CD14-positive monocyte (primary cell): ENCODE measurements around the gene CORT. TPM values are rescaled to one million over a fixed set of nuclear protein-coding genes. Genes with fewer than 3 reads are reported as not detected.

Experiments
- DNase-seq, 3 donors: peaks; one replicate each; pipeline ENCODE4 v3.0.0-alpha.2; 2011 to 2022
- H2AFZ ChIP-seq: 2 replicates; pipeline ENCODE4 v1.6.0; 2012; ENCODE audit warnings: mild to moderate bottlenecking, low read depth, low read length, inconsistent platforms; ENCODE audit not compliant: insufficient read depth, poor library complexity, severe bottlenecking
- H3K27ac ChIP-seq, 2 donors: 1 replicate in 1 of 2; 2 replicates in 1 of 2; pipeline ENCODE4 v1.5.1; 2012 to 2013; ENCODE audit warnings: low read length in 2 of 2, control low read depth in 1 of 2, inconsistent platforms in 1 of 2, low read depth in 1 of 2, mild to moderate bottlenecking in 1 of 2
- H3K27me3 ChIP-seq, 2 donors: one replicate each; pipeline versions ENCODE4 v1.6.0 to v1.6.1; 2011 to 2013; ENCODE audit warnings: low read length in 2 of 2; ENCODE audit not compliant: control insufficient read depth in 2 of 2, insufficient read depth in 2 of 2
- H3K36me3 ChIP-seq, 2 donors: replicated peaks in 1 of 2; 1 replicate in 1 of 2; 2 replicates in 1 of 2; pipeline versions ENCODE4 v1.5.1 to v1.6.1; 2012 to 2013; ENCODE audit warnings: low read length in 2 of 2, control low read depth in 1 of 2, inconsistent platforms in 1 of 2, mild to moderate bottlenecking in 1 of 2; ENCODE audit not compliant: insufficient read depth in 2 of 2, control insufficient read depth in 1 of 2
- H3K4me1 ChIP-seq, 2 donors: 1 replicate in 1 of 2; 2 replicates in 1 of 2; pipeline versions ENCODE4 v1.5.1 to v1.6.1; 2012 to 2013; ENCODE audit warnings: low read length in 2 of 2, control low read depth in 1 of 2, inconsistent platforms in 1 of 2, mild to moderate bottlenecking in 1 of 2, moderate library complexity in 1 of 2; ENCODE audit not compliant: insufficient read depth in 2 of 2, control insufficient read depth in 1 of 2
- H3K4me2 ChIP-seq: replicated peaks from 2 replicates; pipeline ENCODE3; 2012; ENCODE audit warnings: low read length, moderate library complexity, mild to moderate bottlenecking; ENCODE audit not compliant: poor library complexity, severe bottlenecking; ENCODE audit errors: extremely low read depth
- H3K4me3 ChIP-seq, 3 experiments: fragments of 200-600 bp in 1 of 3; sonication (generic) in 1 of 3; replicated peaks in 1 of 3; 1 replicate in 2 of 3; 2 replicates in 1 of 3; pipeline ENCODE4 v1.5.1; 2011 to 2013; ENCODE audit warnings: low read length in 3 of 3, mild to moderate bottlenecking in 3 of 3, control low read depth in 2 of 3, low read depth in 2 of 3, inconsistent platforms in 1 of 3, moderate library complexity in 1 of 3
- H3K79me2 ChIP-seq: 2 replicates; pipeline ENCODE4 v1.6.0; 2012; ENCODE audit warnings: mild to moderate bottlenecking, control low read depth, inconsistent platforms, low read length, moderate library complexity; ENCODE audit not compliant: insufficient read depth
- H3K9ac ChIP-seq: 2 replicates; pipeline ENCODE4 v1.6.0; 2017; ENCODE audit warnings: low read length, mild to moderate bottlenecking; ENCODE audit not compliant: insufficient read depth, poor library complexity, severe bottlenecking
- H3K9me3 ChIP-seq, 2 donors: replicated peaks in 1 of 2; 1 replicate in 1 of 2; 2 replicates in 1 of 2; pipeline versions ENCODE4 v1.5.1 to v1.6.1; 2012 to 2013; ENCODE audit warnings: low read length in 2 of 2, control low read depth in 1 of 2; ENCODE audit not compliant: control insufficient read depth in 1 of 2, insufficient read depth in 1 of 2
- H4K20me1 ChIP-seq: 2 replicates; pipeline ENCODE4 v1.6.0; 2012; ENCODE audit warnings: mild to moderate bottlenecking, low read length, control low read depth, moderate library complexity; ENCODE audit not compliant: insufficient read depth
- H3K27ac Mint-ChIP-seq, 7 donors: one replicate each; pipeline ENCODE4 v1.8.0; 2020; ENCODE audit warnings: mild to moderate bottlenecking in 7 of 7, mixed read lengths in 7 of 7, moderate library complexity in 6 of 7, inconsistent platforms in 2 of 7
- H3K27me3 Mint-ChIP-seq, 3 donors: one replicate each; pipeline ENCODE4 v1.8.0; 2021 to 2022; ENCODE audit warnings: low read depth in 3 of 3, mild to moderate bottlenecking in 3 of 3, mixed read lengths in 3 of 3, moderate library complexity in 3 of 3, inconsistent platforms in 1 of 3
- H3K36me3 Mint-ChIP-seq, 2 donors: one replicate each; pipeline ENCODE4 v1.8.0; 2020; ENCODE audit warnings: mixed read lengths in 2 of 2, inconsistent platforms in 1 of 2, mild to moderate bottlenecking in 1 of 2
- H3K4me1 Mint-ChIP-seq: one replicate; pipeline ENCODE4 v1.8.0; 2020; ENCODE audit warnings: mild to moderate bottlenecking, mixed read lengths
- H3K4me3 Mint-ChIP-seq, 2 donors: one replicate each; pipeline ENCODE4 v1.8.0; 2020; ENCODE audit warnings: mild to moderate bottlenecking in 2 of 2, mixed read lengths in 2 of 2, moderate library complexity in 1 of 2
- H3K9me3 Mint-ChIP-seq, 7 donors: one replicate each; pipeline ENCODE4 v1.8.0; 2020 to 2022; ENCODE audit warnings: mixed read lengths in 7 of 7, mild to moderate bottlenecking in 6 of 7, moderate library complexity in 6 of 7, inconsistent platforms in 2 of 7
- CTCF ChIP-seq: fragments of 200-600 bp; IDR thresholded peaks from one replicate; pipeline ENCODE4 v1.8.0; 2022; ENCODE audit warnings: antibody characterized with exemption, mild to moderate bottlenecking
- WGBS: methylation state at CpG from one replicate; pipeline ENCODE4 v1.1.5; 2013; ENCODE audit warnings: missing lambda C conversion rate; ENCODE audit not compliant: insufficient coverage; 5-methylcytosine and 5-hydroxymethylcytosine counted together
- intact Hi-C, 2 donors: fragments of 100-400 bp; cut with micrococcal nuclease; formaldehyde crosslinking; loops; one replicate each; pipeline versions ENCODE4 v1.15.0 to v1.15.1; 2023
- polyA plus RNA-seq, 3 donors: library from polyadenylated mRNA; depleted of rRNA in 1 of 3; unstranded in 2 of 3; stranded (reverse) in 1 of 3; fragments of 300-500 nt in 2 of 3; fragments of >200 nt in 1 of 3; fragmentation: Illumina TruSeq in 2 of 3; gene quantifications; 1 replicate in 2 of 3; 2 replicates in 1 of 3; pipeline ENCODE4 v1.2.3, GENCODE V29; 2012 to 2021

Gene CORT
- polyA plus RNA-seq, 3 donors = not detected

- H3K27me3 Mint-ChIP-seq = no peaks in the 10 kb centered on the region
- intact Hi-C loops = loop anchor here in 1 of 2 donors (10.0 kb wide), 1 partner anchor 91 kb away; no protein-coding TSS in a partner anchor
- peaks cover 70% of the 10 kb centered on the region for H3K79me2 ChIP-seq
- no peaks in the 10 kb centered on the region for H3K9me3 ChIP-seq
- H3K27me3 ChIP-seq = no peaks in the 10 kb centered on the region
- peak overlapping the region; percentile 85 for H2AFZ ChIP-seq
- no peak for DNase-seq
- H3K4me1 ChIP-seq = peaks cover 40 to 58% of the 10 kb centered on the region in 2 donors
- peak overlapping the region; percentile 74 to 92 (median 84) for H3K27ac Mint-ChIP-seq
- peaks cover 0 to 2% of the 10 kb centered on the region in 2 donors for H3K36me3 Mint-ChIP-seq
- 0% methylated on average over 6 of the region's 13 CpGs for WGBS
- H3K4me3 Mint-ChIP-seq = peak overlapping the region; percentile 94 to 96
- H3K9ac ChIP-seq = peak overlapping the region; percentile 69
- H3K4me3 ChIP-seq = peak overlapping the region; percentile 83 to 93 (median 88)
- peak overlapping the region; percentile 97 for H3K4me2 ChIP-seq
- peaks cover 5% of the 10 kb centered on the region for H4K20me1 ChIP-seq
- no peaks in the 10 kb centered on the region for H3K9me3 Mint-ChIP-seq
- peaks cover 57% of the 10 kb centered on the region for H3K4me1 Mint-ChIP-seq
- H3K27ac ChIP-seq = peak overlapping the region; percentile 41 to 72
- no peak for TF ChIP-seq CTCF
- H3K36me3 ChIP-seq = peaks cover 0 to 10% of the 10 kb centered on the region in 2 donors
Observed at GRCh38 chr1:10475510-10475909, 25.7 kb downstream of the CORT start.

- H4K20me1 ChIP-seq = peaks cover 5% of the 10 kb centered on the region
- H3K27ac ChIP-seq = no peak overlapping the region
- H3K79me2 ChIP-seq = peaks cover 95% of the 10 kb centered on the region
- Mint-ChIP-seq H3K27me3 (no peaks in the 10 kb centered on the region), H3K9me3 (no peaks in the 10 kb centered on the region), H3K36me3 (peaks cover 4 to 7% of the 10 kb centered on the region in 2 donors), H3K4me3 (no peak overlapping the region), H3K27ac (peak overlapping the region in 1 of 7 donors; percentile 26), H3K4me1 (peaks cover 72% of the 10 kb centered on the region)
- no peak overlapping the region for H2AFZ ChIP-seq
- no peaks in the 10 kb centered on the region for H3K9me3 ChIP-seq
- H3K4me1 ChIP-seq = peaks cover 33 to 61% of the 10 kb centered on the region in 2 donors
- 80% methylated on average over 3 of the region's 8 CpGs for WGBS
- H3K4me3 ChIP-seq = no peak overlapping the region
- intact Hi-C loops = loop anchor here in 1 of 2 donors (10.0 kb wide), 1 partner anchor 94 kb away; no protein-coding TSS in a partner anchor
- no peak for TF ChIP-seq CTCF
- no peak overlapping the region for H3K4me2 ChIP-seq
- no peaks in the 10 kb centered on the region for H3K27me3 ChIP-seq
- peaks cover 0 to 10% of the 10 kb centered on the region in 2 donors for H3K36me3 ChIP-seq
- DNase-seq = no peak
- no peak overlapping the region for H3K9ac ChIP-seq
Observed at GRCh38 chr1:10479296-10479695, 29.5 kb downstream of the CORT start.
